IPS DF 4.7 (cell line): ENCODE measurements around the gene CCDC172.

Experiments used
- DNase-seq: peaks from one replicate; pipeline ENCODE4 v3.0.0-alpha.2; 2013; ENCODE audit warnings: low spot score; ENCODE audit errors: extremely low read depth

The CCDC172 gene, protein sequence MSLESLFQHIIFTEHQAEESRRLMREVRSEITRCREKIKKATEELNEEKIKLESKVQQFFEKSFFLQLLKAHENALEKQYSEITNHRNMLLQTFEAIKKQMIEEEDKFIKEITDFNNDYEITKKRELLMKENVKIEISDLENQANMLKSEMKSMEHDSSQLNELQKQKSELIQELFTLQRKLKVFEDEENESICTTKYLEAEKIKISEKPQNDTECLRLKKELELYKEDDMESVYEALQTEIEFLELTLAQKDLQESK

DNA sequence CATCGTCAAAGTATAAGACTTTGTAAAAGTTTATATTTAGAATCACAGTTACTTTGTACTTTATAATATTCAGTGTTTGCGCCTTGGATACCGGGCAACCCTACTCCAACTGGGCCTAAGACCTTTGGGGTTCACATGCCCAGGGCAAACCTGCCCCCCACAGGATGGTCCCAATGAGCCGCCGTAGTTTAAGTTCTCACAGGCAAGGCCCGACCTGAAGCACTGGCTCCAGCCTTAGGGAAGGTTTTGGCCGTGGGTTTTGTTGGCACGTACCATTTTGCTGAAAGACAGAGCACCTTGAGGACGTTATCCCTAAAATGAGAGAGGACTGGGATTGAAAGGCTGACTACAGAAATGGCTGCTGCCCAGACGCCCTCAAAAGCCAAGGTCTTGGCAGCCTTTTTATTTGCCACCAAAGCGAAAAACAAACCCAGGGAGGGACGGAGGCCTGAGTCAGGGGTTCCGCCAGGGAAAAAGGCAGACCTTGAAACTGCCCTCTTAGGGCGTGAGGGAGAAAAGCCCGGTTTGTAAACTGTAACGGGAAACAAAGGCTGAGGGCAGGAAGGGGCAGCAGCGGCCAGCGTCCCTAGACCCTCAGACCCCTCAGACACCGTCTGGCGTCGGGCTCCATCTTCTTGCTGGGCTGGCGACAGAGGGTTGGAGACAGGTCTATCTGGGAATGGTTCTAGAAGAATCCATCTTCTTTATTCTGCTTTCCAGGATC lies at the start of gene CCDC172:
Gene CCDC172 (plus strand): TSS at position 222 of the 724 bp plus-strand sequence. CDS start 564 bp downstream, outside the sequence.
- no peak for DNase-seq

DNA sequence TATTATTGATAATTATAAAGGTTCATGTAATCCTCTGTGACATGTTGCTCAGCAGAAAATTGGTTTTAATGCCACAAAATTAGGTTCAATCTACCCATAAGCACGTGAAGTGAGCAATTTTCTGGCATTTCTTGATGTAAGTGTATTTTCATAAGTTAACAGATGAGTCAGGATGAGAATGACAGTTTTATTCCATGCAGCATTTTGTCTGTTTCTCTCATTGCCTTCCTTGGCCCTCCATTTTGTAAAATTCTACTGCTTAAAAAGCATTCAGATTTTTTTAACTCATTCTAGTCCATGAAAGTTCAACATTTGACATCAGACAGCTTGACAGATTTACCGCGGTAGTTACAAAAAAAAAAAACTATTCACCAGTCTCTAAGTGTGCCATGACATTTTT lies 47.3 kb upstream of the CCDC172 start:
- no peak for DNase-seq

DNA sequence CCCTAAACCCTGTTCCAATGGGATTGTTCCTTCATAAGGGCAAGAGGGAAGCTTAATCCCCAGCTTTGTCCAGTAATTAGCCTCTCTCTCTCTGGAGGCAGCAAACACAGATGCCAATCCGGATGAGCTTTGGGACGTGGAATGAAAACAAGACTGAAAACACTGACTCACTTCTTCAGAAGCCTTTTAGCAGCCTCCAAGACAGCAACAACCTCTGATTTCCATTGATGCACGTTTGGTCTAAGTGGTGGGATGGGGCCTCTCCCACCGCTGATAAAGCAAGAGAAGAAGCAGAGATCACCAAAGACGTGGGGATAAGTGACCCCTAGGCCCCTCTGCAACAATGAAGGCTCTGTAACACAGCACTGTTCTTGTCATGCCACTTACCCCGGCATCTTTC lies 45.4 kb upstream of the CCDC172 start:
- no peak for DNase-seq

DNA sequence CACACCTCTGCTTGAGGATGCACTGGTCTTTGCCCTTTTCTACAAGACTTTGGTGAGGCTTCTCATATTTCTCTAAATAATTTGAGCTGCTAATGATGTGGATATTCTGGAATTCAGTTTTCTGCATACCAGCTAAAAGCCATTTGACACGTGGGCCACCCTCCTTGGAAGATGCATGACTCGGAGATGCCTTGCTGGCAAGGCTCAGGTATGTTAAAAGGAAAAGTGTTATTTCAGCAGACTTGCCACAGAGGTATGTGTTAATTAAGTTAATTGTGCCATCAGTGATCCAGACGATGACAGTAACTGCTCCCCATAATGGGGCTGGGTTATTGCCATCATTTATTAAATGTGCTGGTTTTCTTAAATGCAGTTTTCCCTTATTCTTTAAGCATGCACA lies 42.5 kb upstream of the CCDC172 start:
- no peak for DNase-seq

DNA sequence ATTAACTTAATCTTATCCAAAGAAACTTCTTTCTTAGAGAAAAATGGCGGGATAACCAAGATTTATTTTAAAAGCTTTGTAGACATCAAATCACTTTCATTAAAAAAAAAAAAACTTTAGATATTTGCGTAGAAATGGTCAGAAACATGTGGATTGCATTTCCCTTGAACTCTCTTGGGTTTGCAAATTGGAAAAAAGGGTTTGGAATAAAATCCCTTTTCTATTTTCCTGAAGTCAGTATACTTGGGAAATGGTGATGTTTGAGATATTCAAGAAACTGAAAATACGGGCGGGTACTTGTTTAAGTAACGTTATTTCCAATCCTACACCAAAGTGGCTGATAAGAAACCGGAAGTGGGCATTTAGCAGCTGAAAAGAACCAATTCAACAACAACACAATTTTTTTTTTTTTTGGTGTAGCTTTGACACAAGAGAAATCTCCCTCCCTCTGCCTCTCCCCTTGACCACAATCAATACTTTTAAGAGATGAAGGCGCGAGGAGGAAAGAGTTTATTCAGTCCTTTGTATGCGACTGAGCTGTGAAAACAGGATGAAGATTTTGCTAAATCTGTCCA lies 37.5 kb upstream of the CCDC172 start:
- no peak for DNase-seq

DNA sequence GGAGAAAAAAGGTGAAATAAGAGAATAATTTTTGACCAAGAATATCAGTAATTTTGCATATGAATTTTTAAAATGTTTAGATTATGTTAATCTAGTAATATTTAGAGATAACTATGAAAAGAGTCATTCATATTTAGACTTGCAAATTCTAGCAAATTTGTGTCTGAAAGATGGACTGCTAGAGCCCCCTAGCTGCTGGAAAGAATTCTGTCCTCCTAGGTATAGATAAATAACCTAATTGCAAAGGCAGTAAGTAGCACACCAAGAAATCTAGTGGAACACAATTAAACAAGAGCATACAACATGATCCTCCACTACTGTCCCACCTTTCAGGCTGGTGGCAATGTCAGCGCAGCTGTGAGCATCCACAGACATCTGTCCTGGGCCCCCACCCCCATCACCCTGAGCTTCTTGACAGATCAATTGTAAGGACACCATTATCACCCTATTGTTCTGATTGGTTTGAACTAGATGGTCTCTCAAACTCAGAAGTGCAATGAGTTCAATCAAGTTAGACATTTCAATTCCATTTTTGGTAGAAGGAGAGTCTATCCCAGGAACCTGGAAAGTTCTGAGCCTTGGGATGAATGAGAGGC lies 36.2 kb upstream of the CCDC172 start:
- no peak for DNase-seq

DNA sequence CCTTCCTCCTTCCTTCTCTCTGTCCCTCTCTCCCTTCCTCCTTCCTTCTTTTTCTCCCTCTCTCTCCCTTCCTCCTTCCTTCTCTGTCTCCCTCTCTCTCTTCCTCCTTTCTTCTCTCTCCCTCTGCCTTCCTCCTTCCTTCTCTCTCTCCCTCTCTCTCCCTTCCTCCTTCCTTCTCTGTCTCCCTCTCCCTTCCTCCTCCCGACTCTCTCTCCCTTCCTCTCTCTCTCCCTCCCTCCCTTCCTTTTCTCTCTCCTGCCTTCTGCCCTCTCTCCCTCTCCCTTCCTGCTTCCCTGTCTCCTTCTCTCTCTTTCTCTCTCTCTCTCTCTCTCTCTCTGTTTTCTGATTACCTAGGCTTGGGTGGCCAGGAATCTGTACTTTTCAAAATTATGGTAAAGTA lies 34.6 kb upstream of the CCDC172 start:
- DNase-seq = no peak

DNA sequence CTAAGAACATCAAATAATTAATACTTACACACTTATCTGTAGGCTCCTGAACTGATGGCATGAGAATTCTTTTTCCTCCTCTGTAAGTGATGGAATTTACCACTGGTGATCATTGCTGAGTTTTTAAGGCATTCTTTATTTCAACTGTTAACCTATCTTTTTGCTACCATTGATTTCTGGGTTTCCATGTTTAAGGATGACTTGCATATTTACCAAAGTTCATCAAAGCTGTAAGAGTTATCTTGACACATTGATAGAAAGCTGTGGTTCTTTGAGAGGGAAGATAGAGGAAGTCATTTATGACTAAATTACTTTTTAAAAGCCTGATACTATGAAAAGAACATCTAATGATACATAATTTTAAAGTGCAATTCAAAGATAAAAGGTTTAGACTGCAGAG lies 31.8 kb upstream of the CCDC172 start:
- no peak for DNase-seq

DNA sequence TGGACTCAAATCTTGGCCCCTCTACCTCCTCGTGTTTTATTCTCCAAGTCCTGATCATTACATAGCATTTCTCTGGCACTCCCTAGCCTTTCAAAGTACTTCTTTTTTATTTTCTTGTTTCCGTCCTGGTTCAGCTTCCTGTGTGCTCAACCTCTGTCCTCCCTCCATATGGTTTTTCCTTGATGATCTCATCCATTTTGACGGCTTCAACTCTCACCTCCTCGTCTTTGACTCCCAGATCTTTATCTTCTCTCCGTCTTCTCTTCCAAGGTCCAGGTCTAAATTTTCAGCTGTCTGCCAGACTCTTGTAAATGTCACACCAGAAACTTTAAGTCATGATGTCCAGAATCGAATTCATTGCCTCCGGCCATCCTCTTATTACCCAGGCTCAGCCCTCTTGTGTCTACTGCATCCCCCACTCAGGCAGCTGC lies 27.9 kb upstream of the CCDC172 start:
- DNase-seq = no peak

DNA sequence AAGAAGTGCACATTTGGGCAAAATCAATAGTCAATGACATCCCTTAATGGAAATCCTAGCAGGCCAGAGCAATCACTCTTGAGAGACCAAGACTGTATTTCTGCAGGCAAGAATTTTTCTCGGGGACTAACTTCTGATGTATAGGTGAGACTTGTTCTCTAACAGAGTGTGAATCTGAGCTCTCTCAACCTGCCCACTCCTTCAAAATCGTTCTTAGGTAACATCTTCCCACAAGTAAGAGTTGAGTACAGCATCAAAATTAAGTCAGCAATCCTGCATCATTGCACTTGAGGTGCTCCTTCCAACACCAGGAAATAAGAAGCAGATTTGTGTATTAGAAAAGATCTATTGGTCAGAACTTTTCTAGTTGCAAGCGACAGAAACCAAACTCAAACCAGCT lies 25.7 kb upstream of the CCDC172 start:
- DNase-seq = no peak

DNA sequence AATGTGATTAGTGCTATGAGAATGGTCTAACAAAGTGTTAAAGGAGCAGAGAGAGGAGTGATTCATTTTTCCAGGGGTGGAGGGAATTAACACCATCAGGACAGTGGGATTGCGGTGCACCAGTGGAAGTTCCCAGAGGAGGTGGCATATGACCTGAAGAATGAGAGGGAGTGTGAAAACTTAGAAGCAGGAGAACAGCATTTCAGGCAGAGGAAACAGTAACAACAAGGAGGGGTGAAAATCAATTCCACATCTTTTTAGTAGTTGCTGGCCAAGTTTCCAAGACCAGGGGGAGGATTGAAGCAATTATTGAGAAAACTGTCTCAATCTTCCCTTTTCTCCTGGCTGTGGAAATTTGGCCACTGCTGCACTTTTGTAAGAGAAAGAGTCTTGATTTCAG lies 23.7 kb upstream of the CCDC172 start:
- no peak for DNase-seq

DNA sequence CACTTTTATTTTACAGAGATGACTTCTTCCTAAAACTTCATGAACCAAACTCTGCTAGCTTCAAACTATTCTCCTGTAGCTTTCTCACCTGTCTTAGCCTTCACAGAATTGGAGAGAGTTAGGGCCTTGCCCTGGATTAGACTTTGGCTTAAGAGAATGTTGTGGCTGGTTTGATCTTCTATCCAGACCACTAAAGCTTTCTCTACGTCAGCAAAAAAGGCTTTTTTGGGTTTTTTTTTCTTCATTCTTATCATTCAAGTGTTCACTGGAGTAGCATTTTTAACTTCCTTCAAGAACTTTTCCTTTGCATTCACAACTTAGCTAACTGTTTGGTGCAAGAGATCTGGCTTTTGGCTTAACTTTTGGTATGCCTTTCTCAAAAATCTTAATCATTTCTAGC lies 19.3 kb upstream of the CCDC172 start:
- DNase-seq = no peak

DNA sequence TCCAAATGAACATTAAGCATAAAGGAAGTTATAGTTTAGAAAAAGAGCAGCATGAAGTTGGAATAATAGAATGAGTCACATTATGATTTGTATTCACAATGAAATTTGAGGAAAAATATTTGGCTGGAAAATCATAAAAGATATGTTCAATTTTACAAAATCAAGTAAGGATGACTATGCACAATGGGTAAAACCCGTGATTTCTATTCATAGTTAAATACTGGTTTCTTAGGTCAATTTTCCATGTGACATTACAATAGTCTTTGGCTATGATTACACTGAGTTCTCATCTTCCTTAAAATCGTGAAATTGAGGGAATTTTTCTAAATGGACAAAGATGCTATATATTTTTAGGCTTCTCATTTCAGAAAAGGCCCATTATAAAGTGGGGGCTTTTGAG lies 17.4 kb upstream of the CCDC172 start:
- no peak for DNase-seq

DNA sequence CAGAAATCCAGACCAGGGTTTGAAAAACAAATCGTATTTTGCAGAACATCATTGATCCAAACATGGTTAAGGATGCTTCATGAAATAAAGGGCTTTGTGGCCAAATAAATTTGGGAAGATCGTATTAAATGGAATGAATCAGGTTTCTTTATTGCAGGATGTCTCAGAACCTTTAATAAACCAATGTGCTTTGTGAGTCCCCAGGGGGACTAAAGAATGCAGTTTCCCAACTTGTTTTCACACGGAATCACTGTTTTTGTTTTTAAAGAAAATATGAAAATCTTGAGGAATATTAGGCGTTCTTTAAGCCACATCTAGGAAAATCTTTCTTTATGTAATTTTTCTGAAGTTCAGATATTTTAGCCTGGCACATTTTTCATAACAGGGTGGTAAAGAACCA lies 16.8 kb upstream of the CCDC172 start:
- DNase-seq = no peak

DNA sequence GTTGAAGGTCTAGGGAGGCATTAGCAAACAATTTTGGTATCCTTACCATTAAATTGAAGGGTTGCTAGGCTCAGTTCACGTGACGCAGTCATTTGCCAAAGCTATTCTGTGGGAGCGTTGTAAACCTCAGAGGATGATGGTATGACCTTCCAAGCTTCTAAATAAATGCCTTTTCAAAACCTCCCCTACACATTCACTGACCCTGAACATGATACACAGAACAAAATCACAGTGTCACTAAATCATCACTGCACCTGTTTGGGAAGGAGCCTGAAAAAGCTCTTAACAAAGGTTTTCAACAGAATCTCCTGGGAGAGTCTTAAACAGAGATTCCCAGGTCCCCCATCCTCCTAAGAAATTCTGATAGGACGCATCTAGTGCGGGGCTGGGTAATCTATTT lies 13.2 kb upstream of the CCDC172 start:
- DNase-seq = no peak

DNA sequence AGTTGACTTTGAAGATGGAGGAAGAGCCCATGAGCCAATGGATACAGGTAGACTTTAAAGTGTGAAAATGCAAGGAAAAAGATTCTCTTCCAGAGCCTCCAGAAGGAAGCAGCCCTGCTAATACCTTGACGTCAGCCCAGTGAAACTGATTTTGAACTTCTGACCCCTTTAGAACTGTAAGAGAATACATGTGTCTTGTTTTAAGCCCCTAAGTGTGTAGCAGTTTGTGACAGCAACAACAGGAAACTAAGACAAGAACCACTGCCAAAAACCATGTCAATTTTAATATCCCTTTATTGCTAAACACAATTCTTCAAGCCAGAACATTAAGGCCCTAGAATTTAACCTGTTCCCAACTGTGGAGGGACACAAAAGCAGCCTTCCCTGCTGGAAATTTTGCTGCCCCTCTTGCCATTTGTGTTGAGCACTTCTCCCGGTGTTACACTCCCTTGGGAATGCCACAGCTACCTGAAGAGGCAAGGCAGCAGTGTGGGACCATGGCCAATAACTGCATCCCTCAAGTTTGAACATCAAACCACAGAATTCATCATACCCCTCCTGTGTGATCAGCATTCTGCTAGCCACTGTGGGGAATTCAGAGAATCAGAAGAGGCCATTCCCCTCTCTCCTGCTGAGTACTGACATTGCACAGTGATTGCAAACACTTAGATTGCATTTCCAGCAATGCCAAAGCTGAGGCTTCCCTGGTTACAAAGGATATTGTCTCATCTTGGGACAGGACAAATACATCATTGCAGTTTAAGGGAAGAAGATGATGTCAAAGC lies 12.3 kb upstream of the CCDC172 start:
- no peak for DNase-seq

DNA sequence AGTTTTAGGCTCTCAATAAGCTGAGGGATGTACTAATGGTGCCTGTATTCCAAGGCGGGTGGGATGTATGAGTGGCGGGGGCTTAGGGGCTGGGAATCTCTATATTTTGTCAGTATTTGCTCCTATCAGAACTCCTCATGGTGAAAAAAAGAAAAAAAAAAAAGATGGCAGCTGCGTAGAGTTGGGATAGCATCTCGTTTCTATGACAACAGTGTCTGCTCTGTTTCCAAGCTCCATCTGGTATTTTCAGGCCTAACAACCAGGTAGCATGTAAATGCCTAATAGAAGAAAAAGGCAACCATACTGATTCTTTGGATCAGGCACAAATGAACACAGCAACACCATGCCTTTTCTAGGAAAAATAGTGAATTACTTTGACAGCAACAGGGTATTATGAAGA lies 11.7 kb upstream of the CCDC172 start:
- DNase-seq = no peak

DNA sequence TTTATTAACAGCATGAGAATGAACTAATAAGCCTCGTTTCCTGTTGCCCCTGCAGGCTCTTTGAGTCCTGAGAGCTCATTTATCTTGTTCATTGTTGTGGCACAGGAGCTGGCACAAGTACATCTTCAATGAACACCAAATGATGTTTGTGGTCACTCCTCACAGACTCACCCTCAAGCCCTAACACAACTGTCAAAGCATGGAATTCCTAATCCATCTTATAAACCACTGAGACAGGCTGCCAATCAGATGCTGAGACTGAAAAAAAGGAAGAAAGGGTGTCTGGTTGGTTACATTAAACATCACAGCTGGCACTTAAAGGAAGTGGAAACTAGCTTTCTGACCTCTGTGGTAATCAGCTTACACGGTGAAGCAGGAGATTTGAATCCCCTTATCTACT lies 7.7 kb upstream of the CCDC172 start:
- no peak for DNase-seq

DNA sequence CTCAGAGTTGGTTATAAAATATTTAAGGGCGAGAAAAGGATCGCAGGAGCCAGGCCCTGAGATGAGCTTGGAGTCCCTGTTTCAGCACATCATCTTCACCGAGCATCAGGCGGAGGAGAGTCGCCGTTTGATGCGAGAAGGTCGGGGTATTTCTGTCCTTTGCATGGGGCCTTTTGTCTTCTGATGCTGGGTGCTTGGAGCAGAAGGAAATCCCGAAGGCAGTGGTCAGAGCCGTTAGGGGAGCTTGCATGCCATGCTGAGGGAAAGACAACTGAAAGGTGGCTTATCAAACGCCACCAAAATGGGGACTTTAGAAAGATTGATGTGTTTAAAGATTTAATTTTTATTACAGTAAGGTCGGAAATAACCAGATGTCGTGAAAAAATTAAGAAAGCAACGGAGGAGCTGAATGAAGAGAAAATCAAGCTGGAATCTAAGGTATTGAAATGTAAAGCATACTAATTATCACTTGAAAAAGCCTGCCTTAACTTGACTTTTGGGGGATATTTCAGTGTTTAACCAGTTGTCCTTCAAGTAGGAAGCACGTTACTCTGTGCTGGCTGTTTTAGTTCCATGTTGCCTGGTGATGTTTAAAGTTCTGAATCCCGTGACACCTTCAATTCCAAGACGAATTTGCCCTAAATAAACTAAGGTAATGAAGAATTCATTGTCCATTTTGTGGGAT lies 845 bp downstream of the CCDC172 start:
- DNase-seq = no peak

DNA sequence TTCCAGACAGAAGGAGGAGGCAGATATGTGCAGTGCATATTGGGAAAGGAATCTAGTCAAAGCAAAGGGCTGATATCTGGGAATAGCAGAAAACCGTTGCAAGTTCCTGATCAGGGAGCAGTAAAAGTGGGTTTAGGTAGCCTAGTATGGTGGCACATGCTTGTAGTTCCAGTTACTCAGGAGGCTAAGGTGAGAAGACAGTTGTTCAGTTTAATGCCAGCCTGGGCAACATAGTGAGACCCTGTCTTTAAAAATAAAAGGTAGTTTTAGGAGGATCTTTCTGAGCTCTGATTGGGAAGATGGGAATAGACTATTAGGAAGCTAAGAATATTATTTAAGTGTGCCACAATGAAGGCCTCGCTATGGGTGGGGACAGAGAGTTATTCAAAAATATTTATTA lies 1.7 kb downstream of the CCDC172 start:
- DNase-seq = no peak

DNA sequence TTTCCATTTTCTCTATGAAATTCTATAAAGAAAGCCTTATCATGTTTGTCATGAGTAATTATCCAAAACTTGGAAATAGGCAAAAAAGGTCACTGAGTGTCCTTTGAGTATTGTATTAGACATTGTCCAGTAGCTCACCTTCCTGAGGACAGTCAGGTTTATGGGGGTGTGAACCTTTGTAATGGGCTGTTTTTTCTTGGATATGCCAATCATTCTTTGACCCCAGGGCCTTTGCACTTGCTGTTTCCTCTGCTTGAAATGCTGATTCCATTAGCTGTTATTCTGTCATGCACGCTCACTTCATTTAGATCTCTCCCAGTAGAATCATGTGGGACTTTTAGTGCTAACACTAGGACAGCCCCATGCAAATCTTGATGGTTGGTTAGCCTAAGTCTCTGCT lies 4.9 kb downstream of the CCDC172 start:
- DNase-seq = no peak
